Retinal pigment epithelial cell (primary cell): ENCODE results near the gene IL1RN.

Experiments
- DNase-seq: peaks from one replicate; pipeline ENCODE4 v3.0.0-alpha.2; 2010; ENCODE audit warnings: low read depth
- H3K4me3 ChIP-seq: 2 replicates; pipeline ENCODE4 v1.5.1; 2011; ENCODE audit warnings: mild to moderate bottlenecking, low read length, control low read depth, moderate library complexity
- CTCF ChIP-seq: conservative IDR thresholded peaks from 2 replicates; pipeline ENCODE4 v1.5.1; 2011; ENCODE audit warnings: low read depth, low read length, control low read depth, inconsistent platforms

IL1RN gene

GRCh38 chr2:113148606-113149552, 21.5 kb downstream of the IL1RN start:
- no peak for DNase-seq
- no peak for TF ChIP-seq CTCF
- no peak overlapping the region for H3K4me3 ChIP-seq

DNA sequence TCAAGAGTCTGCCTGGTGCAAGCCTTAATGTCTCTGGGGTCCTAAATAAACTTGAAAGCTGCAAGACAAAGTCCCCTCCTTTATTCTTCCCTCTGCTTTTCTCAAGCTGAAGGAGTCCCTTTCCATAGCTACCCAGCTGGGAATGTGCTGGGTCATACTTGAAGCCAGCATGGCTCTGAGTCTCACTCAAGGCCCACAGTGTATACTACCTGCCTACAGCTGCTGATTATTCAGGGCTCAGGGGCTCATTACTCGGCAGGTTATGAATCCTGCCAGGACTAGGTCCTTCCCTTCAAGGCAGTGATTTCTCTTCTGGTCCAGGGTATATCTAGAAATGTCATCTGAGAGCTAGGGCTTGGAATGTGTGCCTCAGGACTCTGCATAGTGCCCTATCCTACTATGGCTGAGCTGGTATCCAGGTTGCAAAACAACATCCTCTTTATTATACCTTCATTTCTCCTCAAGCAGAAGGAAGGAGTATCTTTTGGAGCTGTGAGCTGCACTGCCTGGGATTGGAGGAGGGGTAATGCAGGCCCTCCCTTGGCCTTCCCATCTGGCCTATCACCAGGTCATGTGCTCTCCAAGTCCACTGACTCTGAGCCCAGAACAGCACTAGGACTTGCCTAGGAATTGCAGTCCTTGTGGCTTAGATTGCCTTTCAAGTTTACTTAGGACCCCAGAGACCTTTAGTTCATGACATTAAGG, 22.3 kb downstream of the IL1RN start:
- TF ChIP-seq CTCF = no peak
- DNase-seq = no peak

GRCh38 chr2:113150258-113150601, 22.8 kb downstream of the IL1RN start:
- H3K4me3 ChIP-seq = no peak overlapping the region
- no peak for DNase-seq
- no peak for TF ChIP-seq CTCF

More for the DNA sequence above, 22.3 kb downstream of the IL1RN start:
- no peak overlapping the region for H3K4me3 ChIP-seq

GRCh38 chr2:113155331-113155730, 27.9 kb downstream of the IL1RN start:
- no peak overlapping the region for H3K4me3 ChIP-seq
- no peak for TF ChIP-seq CTCF
- DNase-seq = no peak

DNA sequence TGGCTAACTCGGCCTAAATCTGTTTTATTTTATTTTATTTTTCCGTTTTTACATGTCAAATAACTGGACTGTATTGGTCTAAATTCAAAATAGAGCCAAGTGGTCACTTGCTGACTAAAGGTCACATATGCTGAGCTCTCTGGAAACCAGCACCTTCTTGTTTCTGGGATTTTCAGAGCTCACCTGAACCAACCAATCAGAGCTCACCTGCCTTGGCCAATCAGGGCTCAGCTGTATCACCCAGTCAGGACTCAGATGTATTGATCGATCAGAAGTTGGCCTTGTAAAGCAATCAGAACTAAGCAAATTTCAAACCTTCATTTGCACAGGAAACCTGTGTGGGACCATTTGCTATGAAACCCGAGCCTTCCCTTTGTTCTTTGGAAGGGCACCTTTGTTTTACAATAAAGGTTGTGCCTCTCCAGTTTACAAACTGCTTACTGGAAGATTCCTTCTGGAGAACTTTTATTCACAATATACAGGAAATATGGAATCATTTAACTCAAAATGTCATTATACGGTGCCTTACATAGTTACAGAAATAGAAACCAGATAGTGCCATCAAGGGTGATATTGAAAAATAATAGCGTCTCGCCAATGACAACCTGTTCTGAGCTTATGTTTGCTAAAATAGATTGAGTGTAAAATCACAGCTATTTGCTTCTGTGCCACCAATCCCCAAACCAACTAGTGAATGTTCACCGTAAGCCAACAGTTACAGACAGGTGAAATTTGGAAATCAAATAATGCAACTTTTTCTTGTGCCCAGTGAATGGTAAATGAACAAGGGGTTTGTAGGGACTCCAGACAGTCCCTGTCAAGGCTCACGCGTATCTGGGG, 29.1 kb downstream of the IL1RN start:
- no peak for TF ChIP-seq CTCF
- H3K4me3 ChIP-seq = peak overlapping the region; percentile 42
- no peak for DNase-seq

DNA sequence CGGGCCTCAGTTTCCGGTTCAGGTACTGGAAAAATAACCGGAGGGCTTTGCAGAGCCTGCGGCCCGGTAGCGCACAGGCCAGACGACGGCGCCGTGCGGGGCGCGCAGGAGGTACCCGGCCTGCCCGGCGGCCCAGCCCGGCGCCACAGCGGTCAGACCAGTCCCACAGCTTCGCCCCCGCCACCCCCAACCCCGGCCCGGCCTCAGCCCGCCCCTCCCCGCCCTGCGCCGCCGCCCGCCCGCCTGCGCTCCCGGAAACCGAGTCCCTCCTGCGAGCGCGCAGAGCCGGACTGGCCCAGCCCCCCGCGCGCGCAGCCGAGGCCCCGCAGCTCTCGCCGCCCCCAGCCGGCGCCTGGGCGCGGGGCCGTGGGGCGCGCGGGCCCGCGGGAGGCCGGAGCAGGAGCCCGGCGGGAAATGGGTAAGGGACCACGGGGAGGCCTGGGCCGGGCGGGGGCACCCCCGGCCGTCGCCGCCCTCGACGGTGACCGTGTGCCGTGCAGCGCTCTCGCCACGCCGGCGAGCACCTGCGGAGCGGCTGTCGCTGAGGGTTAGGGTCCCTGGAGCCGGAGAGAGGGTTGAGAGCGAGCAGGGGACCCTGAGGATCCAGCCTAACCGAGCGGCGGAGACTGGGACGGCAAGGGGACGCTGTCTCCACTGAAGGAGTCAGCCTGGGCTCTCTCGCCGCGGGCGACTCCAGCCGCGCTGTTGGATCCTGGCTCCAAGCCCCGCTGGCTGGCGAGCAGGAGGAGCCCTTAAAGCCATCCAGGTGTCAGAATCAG, 29.9 kb downstream of the IL1RN start:
- H3K4me3 ChIP-seq = peak overlapping the region; percentile 52
- TF ChIP-seq CTCF = no peak
- DNase-seq = no peak
